GM23338 (cell line): ENCODE measurements around the gene FAM170A. TPM values are rescaled to one million over a fixed set of nuclear protein-coding genes. Genes with fewer than 3 reads are reported as not detected.

Experiments
- ATAC-seq: fragments of 200-7000 bp; cut with Tn5 transposase; 3 replicates; pipeline ENCODE4 v1.9.1; 2020
- DNase-seq: peaks from one replicate; pipeline ENCODE4 v3.0.0-alpha.2; 2015; ENCODE audit warnings: low spot score
- H2AFZ ChIP-seq: fragments of 200-600 bp; sonication (generic); 2 replicates; pipeline ENCODE4 v1.8.0; 2016; ENCODE audit warnings: antibody characterized with exemption, mild to moderate bottlenecking, moderate library complexity
- H3F3A ChIP-seq: fragments of 200-600 bp; sonication (generic); replicated peaks from 2 replicates; pipeline ENCODE4 v1.8.0; 2017; ENCODE audit warnings: antibody characterized with exemption, mixed run types, low read depth
- H3K27ac ChIP-seq: fragments of 200-600 bp; sonication (generic); 2 replicates; pipeline ENCODE4 v1.6.1; 2016; ENCODE audit warnings: low read depth
- H3K27me3 ChIP-seq: fragments of 200-600 bp; sonication (generic); 2 replicates; pipeline ENCODE4 v1.8.0; 2016; ENCODE audit warnings: mild to moderate bottlenecking, mixed run types, moderate library complexity; ENCODE audit not compliant: insufficient read depth
- H3K36me3 ChIP-seq: fragments of 200-600 bp; sonication (generic); 2 replicates; pipeline ENCODE4 v1.8.0; 2016; ENCODE audit warnings: mild to moderate bottlenecking; ENCODE audit not compliant: insufficient read depth
- H3K4me1 ChIP-seq: fragments of 200-600 bp; sonication (generic); 2 replicates; pipeline ENCODE4 v1.8.0; 2016; ENCODE audit warnings: mild to moderate bottlenecking, moderate library complexity; ENCODE audit not compliant: insufficient read depth
- H3K4me2 ChIP-seq: fragments of 200-600 bp; sonication (generic); 2 replicates; pipeline ENCODE4 v1.7.1; 2017; ENCODE audit warnings: mixed run types
- H3K4me3 ChIP-seq: fragments of 200-600 bp; sonication (generic); 2 replicates; pipeline ENCODE4 v1.6.1; 2016; ENCODE audit warnings: mixed run types
- H3K79me2 ChIP-seq: fragments of 200-600 bp; sonication (generic); replicated peaks from 2 replicates; pipeline ENCODE4 v1.8.0; 2017; ENCODE audit warnings: mild to moderate bottlenecking; ENCODE audit not compliant: insufficient read depth
- H3K9me2 ChIP-seq: fragments of 200-600 bp; sonication (generic); 2 replicates; pipeline ENCODE4 v1.8.0; 2017; ENCODE audit not compliant: insufficient read depth
- H4K20me1 ChIP-seq: fragments of 200-600 bp; sonication (generic); replicated peaks from 2 replicates; pipeline ENCODE4 v1.8.0; 2017; ENCODE audit warnings: mild to moderate bottlenecking; ENCODE audit not compliant: insufficient read depth
- H3K27ac Mint-ChIP-seq: 2 replicates; pipeline ENCODE4 v1.8.0; 2020; ENCODE audit warnings: inconsistent platforms, mild to moderate bottlenecking, moderate library complexity, mixed read lengths
- H3K27me3 Mint-ChIP-seq: 3 replicates; pipeline ENCODE4 v1.8.0; 2022; ENCODE audit warnings: low read depth, mild to moderate bottlenecking, moderate library complexity, mixed read lengths, inconsistent platforms; ENCODE audit not compliant: insufficient read depth, poor library complexity
- H3K36me3 Mint-ChIP-seq: 3 replicates; pipeline ENCODE4 v1.8.0; 2021; ENCODE audit warnings: low read depth, mild to moderate bottlenecking, inconsistent platforms, moderate library complexity, mixed read lengths
- H3K4me1 Mint-ChIP-seq: 3 replicates; pipeline ENCODE4 v1.8.0; 2020; ENCODE audit warnings: mild to moderate bottlenecking, inconsistent platforms, mixed read lengths
- H3K4me3 Mint-ChIP-seq: 3 replicates; pipeline ENCODE4 v1.8.0; 2021; ENCODE audit warnings: moderate library complexity, mild to moderate bottlenecking, inconsistent platforms, mixed read lengths
- H3K9me3 Mint-ChIP-seq: 3 replicates; pipeline ENCODE4 v1.8.0; 2020; ENCODE audit warnings: moderate library complexity, mild to moderate bottlenecking, inconsistent platforms, mixed read lengths
- CTCF ChIP-seq, 2 experiments: fragments of 200-600 bp in 1 of 2; sonication (generic) in 1 of 2; conservative IDR thresholded peaks; 2 replicates each; pipeline versions ENCODE4 v1.5.1 to v1.6.1; 2016 to 2017; ENCODE audit warnings: antibody characterized with exemption in 2 of 2, low read depth in 2 of 2, mild to moderate bottlenecking in 2 of 2, moderate library complexity in 1 of 2
- EZH2phosphoT487 ChIP-seq: fragments of 200-600 bp; sonication (generic); IDR thresholded peaks from one replicate; pipeline ENCODE4 v1.8.1; 2018; ENCODE audit warnings: antibody characterized with exemption; ENCODE audit not compliant: unreplicated experiment
- JUNB ChIP-seq: IDR thresholded peaks from one replicate; pipeline ENCODE4 v1.6.1; 2016; ENCODE audit warnings: antibody characterized with exemption; ENCODE audit not compliant: unreplicated experiment
- NANOG ChIP-seq: IDR thresholded peaks from 2 replicates; pipeline ENCODE4 v1.6.1; 2016; ENCODE audit warnings: antibody characterized with exemption, borderline replicate concordance
- POLR2AphosphoS5 ChIP-seq: IDR thresholded peaks from 2 replicates; pipeline ENCODE4 v1.6.1; 2016; ENCODE audit warnings: antibody characterized with exemption, low read depth
- REST ChIP-seq: IDR thresholded peaks from one replicate; pipeline ENCODE4 v1.6.1; 2018; ENCODE audit warnings: antibody characterized with exemption; ENCODE audit not compliant: unreplicated experiment
- STAT1 ChIP-seq: IDR thresholded peaks from one replicate; pipeline ENCODE4 v1.6.1; 2016; ENCODE audit warnings: antibody characterized with exemption; ENCODE audit not compliant: unreplicated experiment
- ZNF114 ChIP-seq: fragments of 250-450 bp; sonication (Bioruptor Pico); IDR thresholded peaks from 2 replicates; pipeline ENCODE4 v1.5.0; 2020; ENCODE audit warnings: mild to moderate bottlenecking, moderate library complexity
- ZNF331 ChIP-seq: fragments of 250-450 bp; sonication (Bioruptor Pico); IDR thresholded peaks from 2 replicates; pipeline ENCODE4 v1.5.0; 2020; ENCODE audit warnings: low read depth, mild to moderate bottlenecking, moderate library complexity
- polyA plus RNA-seq: library from polyadenylated mRNA; unstranded; fragments of >200 nt; fragmentation: Nextera tagmentation; extraction: Ambion mirVana; gene quantifications from 2 replicates; pipeline ENCODE4 v1.2.1, GENCODE V29; 2016
- total RNA-seq: library from RNA; depleted of rRNA; stranded (reverse); fragments of >200 nt; shearing (Covaris generic); gene quantifications from 2 replicates; pipeline ENCODE4 v1.2.3, GENCODE V29; 2014
- TF ChIP-seq, protein P1 (sequence below): IDR thresholded peaks from 2 replicates; pipeline ENCODE4 v1.6.1; 2016; ENCODE audit warnings: antibody characterized with exemption

The FAM170A gene
- total and polyA plus RNA-seq, 2 experiments from 2014 or later = not detected

DNA sequence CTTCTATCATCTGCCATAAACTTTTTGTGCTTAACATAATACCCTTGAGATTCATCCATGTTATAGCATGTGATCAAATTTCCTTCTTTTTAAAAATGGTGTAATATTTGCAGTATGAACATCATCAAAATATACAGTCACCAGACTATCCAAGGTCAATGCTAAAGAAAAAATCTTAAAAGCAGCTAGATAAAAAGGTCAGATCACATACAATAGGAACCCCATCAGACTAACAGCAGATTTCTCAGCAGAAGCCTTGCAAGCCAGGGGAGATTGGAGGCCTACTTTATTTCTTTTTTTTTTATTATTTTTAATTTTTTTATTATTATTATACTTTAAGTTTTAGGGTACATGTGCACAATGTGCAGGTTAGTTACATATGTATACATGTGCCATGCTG is 37.2 kb downstream of the FAM170A start:
- Histone ChIP-seq H3K36me3 (no peaks in the 10 kb centered on the region), H2AFZ (no peak overlapping the region), H3K27me3 (no peaks in the 10 kb centered on the region), H3K9me2 (0 out of 2 replicates have a peak, but pooled peaks cover 6% of the 10 kb centered on the region), H3K4me1 (no peaks in the 10 kb centered on the region), H4K20me1 (no peaks in the 10 kb centered on the region), H3K27ac (no peak overlapping the region), H3K4me2 (no peak overlapping the region), H3F3A (no peaks in the 10 kb centered on the region), H3K79me2 (no peaks in the 10 kb centered on the region), H3K4me3 (no peak overlapping the region)
- Mint-ChIP-seq H3K27ac (no peak overlapping the region), H3K36me3 (peaks cover 10% of the 10 kb centered on the region; the same call in 2 of the 3 replicates), H3K9me3 (peaks cover 17% of the 10 kb centered on the region; the same call in 2 of the 3 replicates), H3K4me1 (no peaks in the 10 kb centered on the region), H3K27me3 (peaks cover 3% of the 10 kb centered on the region), H3K4me3 (no peak overlapping the region)
- TF ChIP-seq ZNF331 (CRISPR knock-in tag) = no peak
- TF ChIP-seq, protein P1, sequence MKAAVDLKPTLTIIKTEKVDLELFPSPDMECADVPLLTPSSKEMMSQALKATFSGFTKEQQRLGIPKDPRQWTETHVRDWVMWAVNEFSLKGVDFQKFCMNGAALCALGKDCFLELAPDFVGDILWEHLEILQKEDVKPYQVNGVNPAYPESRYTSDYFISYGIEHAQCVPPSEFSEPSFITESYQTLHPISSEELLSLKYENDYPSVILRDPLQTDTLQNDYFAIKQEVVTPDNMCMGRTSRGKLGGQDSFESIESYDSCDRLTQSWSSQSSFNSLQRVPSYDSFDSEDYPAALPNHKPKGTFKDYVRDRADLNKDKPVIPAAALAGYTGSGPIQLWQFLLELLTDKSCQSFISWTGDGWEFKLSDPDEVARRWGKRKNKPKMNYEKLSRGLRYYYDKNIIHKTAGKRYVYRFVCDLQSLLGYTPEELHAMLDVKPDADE = no peak
- TF ChIP-seq ZNF114 = no peak
- TF ChIP-seq NANOG = no peak
- no peak for TF ChIP-seq CTCF (conservative IDR thresholded peaks at IDR 0.05; ENCODE audit: low read depth in 2 of 2)
- no peak for TF ChIP-seq EZH2phosphoT487
- ATAC-seq (no peak), DNase-seq (no peak)

GRCh38 chr5:119678351-119679028 is 49.1 kb downstream of the FAM170A start:
- H3K9me3 Mint-ChIP-seq = no peaks in the 10 kb centered on the region; the same call in 2 of the 3 replicates
- Histone ChIP-seq H3K79me2 (no peaks in the 10 kb centered on the region), H4K20me1 (no peaks in the 10 kb centered on the region), H3K27ac (no peak overlapping the region), H3K4me2 (no peak overlapping the region), H3K36me3 (no peaks in the 10 kb centered on the region), H2AFZ (no peak overlapping the region), H3K4me1 (no peaks in the 10 kb centered on the region), H3F3A (no peaks in the 10 kb centered on the region), H3K9me2 (no peaks in the 10 kb centered on the region), H3K27me3 (no peaks in the 10 kb centered on the region), H3K4me3 (no peak overlapping the region)
- H3K4me3 Mint-ChIP-seq = no peak overlapping the region
- no peaks in the 10 kb centered on the region for H3K27me3 Mint-ChIP-seq
- no peak overlapping the region for H3K27ac Mint-ChIP-seq
- no peak for TF ChIP-seq JUNB
- TF ChIP-seq ZNF114 = no peak
- TF ChIP-seq STAT1 = no peak
- TF ChIP-seq CTCF (conservative IDR thresholded peaks at IDR 0.05; ENCODE audit: low read depth in 2 of 2) = no peak
- TF ChIP-seq REST = no peak
- TF ChIP-seq POLR2AphosphoS5 = no peak
- no peak for TF ChIP-seq NANOG
- DNase-seq = peak; percentile 8
- peaks cover 6% of the 10 kb centered on the region; the same call in 2 of the 3 replicates for H3K4me1 Mint-ChIP-seq
- ATAC-seq = no peak
- no peaks in the 10 kb centered on the region for H3K36me3 Mint-ChIP-seq
